Measurements from ENCODE around the gene CEP43.

CEP43 gene

GRCh38 chr6:167015302-167015701 is 16.1 kb downstream of the CEP43 start:
- no peak for DNase-seq

GRCh38 chr6:167020206-167020605 is 21.0 kb downstream of the CEP43 start:
- no peak for DNase-seq

GRCh38 chr6:167027308-167027707 is 28.1 kb downstream of the CEP43 start:
- no peak for DNase-seq

GRCh38 chr6:167027772-167028171 is 28.6 kb downstream of the CEP43 start:
- no peak for DNase-seq

GRCh38 chr6:167030222-167031072 is 31.2 kb downstream of the CEP43 start:
- no peak for DNase-seq

- no peak for DNase-seq
Observed at GRCh38 chr6:167031082-167031709, 32.0 kb downstream of the CEP43 start.

- DNase-seq: no peak
Observed at GRCh38 chr6:167034056-167034455, 34.9 kb downstream of the CEP43 start.

- DNase-seq: no peak
Observed at GRCh38 chr6:167037762-167038161, 38.6 kb downstream of the CEP43 start.

- DNase-seq: no peak
Observed at GRCh38 chr6:167044696-167045095, 45.5 kb downstream of the CEP43 start.

GRCh38 chr6:167045828-167046580 is 46.8 kb downstream of the CEP43 start:
- no peak for DNase-seq

- no peak for DNase-seq
Observed at GRCh38 chr6:167046861-167047495, 47.8 kb downstream of the CEP43 start.

GRCh38 chr6:167047554-167047953 is 48.4 kb downstream of the CEP43 start:
- DNase-seq: peak; percentile 61

Data from CD4-positive, alpha-beta T cell treated with Interleukin-17A for 1 hour (primary cell).